Right lobe of liver (tissue), 6 donors: ENCODE data around the gene KRTAP12-1. TPM values are rescaled to one million over a fixed set of nuclear protein-coding genes. Genes with fewer than 3 reads are reported as not detected.

ENCODE experiments used
- ATAC-seq, 4 donors: fragments of 200-7000 bp; cut with Tn5 transposase; one replicate each; pipeline ENCODE4 v1.9.1; 2020; ENCODE audit warnings: mild to moderate bottlenecking in 4 of 4, moderate library complexity in 4 of 4
- DNase-seq, 3 donors: peaks; one replicate each; pipeline ENCODE4 v3.0.0-alpha.2; 2020
- H3K27ac ChIP-seq, 3 donors: fragments of 200-600 bp; one replicate each; pipeline ENCODE4 v1.8.0; 2022
- H3K27me3 ChIP-seq, 2 donors: fragments of 200-600 bp; one replicate each; pipeline ENCODE4 v1.8.0; 2022
- H3K36me3 ChIP-seq, 4 donors: fragments of 200-600 bp; sonication (generic) in 1 of 4; one replicate each; pipeline versions ENCODE4 v1.5.1 to v1.8.0; 2017 to 2022; ENCODE audit warnings: control low read depth in 1 of 4
- H3K4me1 ChIP-seq, 4 donors: fragments of 200-600 bp; sonication (generic) in 1 of 4; one replicate each; pipeline versions ENCODE4 v1.5.1 to v1.8.0; 2017 to 2022; ENCODE audit warnings: control low read depth in 1 of 4
- H3K4me3 ChIP-seq, 3 donors: fragments of 200-600 bp; one replicate each; pipeline ENCODE4 v1.8.0; 2022
- H3K9me3 ChIP-seq, 4 donors: fragments of 200-600 bp; sonication (generic) in 1 of 4; one replicate each; pipeline versions ENCODE4 v1.5.1 to v1.8.0; 2017 to 2022; ENCODE audit warnings: control low read depth in 1 of 4
- CTCF ChIP-seq, 4 donors: fragments of 200-600 bp in 3 of 4; fragments of 450-650 bp in 1 of 4; IDR thresholded peaks; one replicate each; pipeline versions ENCODE4 v1.5.1 to v1.8.0; 2016 to 2022; ENCODE audit warnings: antibody characterized with exemption in 4 of 4, mild to moderate bottlenecking in 2 of 4
- POLR2A ChIP-seq: fragments of 450-650 bp; IDR thresholded peaks from one replicate; pipeline ENCODE4 v1.6.1; 2017; ENCODE audit warnings: antibody characterized with exemption, mild to moderate bottlenecking
- WGBS: methylation state at CpG from one replicate; pipeline ENCODE4 v1.1.6; 2018; ENCODE audit warnings: low coverage, low lambda C conversion rate; ENCODE audit not compliant: insufficient coverage; ENCODE audit errors: missing lambda C conversion rate; 5-methylcytosine and 5-hydroxymethylcytosine counted together
- intact Hi-C, 2 donors: fragments of 100-400 bp; cut with DNase I; formaldehyde crosslinking; loops; one replicate each; pipeline versions ENCODE4 v1.11.2 to v1.14.1; 2022
- small RNA-seq, 2 experiments: library from RNA; depleted of rRNA; stranded (forward); fragments of <200 nt; gene quantifications; one replicate each; pipeline ENCODE3, GENCODE V24; 2016
- total RNA-seq, 6 experiments: library from RNA; depleted of rRNA in 2 of 6; stranded (reverse); fragments of >200 nt in 2 of 6; fragmentation: NEBNext Ultra II Directional in 3 of 6; extraction: Animal tissue kit (Norgen Biotek cat#: 25700) in 3 of 6; gene quantifications; one replicate each; pipeline versions ENCODE4 v1.1.0 to v1.2.4, GENCODE V29; 2016 to 2023
- donor health status: DM: no; HTN: yes; CAD: no.
- donor health status: DM: no; HTN: no; CAD: no.
- donor health status: DM: no; HTN: no; CAD: no.
- donor health status: DM: no; HTN: yes; CAD: no.
- donor health status: DM: no; HTN: yes; CAD: no.

Gene KRTAP12-1
- total RNA-seq, 6 experiments from 2014 or later: not detected

DNA sequence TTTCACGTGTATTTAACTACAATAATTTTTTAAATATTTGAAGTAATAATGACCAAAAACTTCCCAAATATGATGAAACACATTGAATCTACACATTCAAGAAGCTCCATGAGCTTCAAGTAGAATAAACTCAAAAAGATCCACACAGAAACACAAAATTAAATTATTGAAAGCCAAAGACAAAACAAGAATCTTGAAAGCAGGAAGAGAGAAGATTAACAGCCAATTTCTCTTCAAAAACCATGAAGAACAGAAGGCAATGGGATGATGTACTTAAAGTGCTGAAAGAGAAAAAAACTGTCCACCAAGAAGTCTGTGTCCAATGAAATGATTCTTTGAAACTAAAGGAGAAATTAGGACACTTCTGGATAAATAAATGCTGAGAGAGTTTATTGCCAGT, 49.9 kb downstream of the KRTAP12-1 start:
- 50% methylated on average over 1 of the region's 1 CpG for WGBS
- H3K9me3 ChIP-seq: peaks cover 0 to 7% (median 0%) of the 10 kb centered on the region in 4 donors
- intact Hi-C loops: no loop called here
- TF ChIP-seq POLR2A: no peak
- no peak for TF ChIP-seq CTCF (IDR thresholded peaks at IDR 0.05)
- no peak overlapping the region for H3K4me3 ChIP-seq
- ATAC-seq: no peak
- H3K36me3 ChIP-seq: no peaks in the 10 kb centered on the region
- no peaks in the 10 kb centered on the region for H3K4me1 ChIP-seq
- no peak for DNase-seq
- H3K27ac ChIP-seq: no peak overlapping the region
- no peaks in the 10 kb centered on the region for H3K27me3 ChIP-seq

Small RNA genes within 50 kb of the gene (small RNA-seq; reads per million reads assigned to genes)
- gene KRTAP12-6P: 0 reads per million in 2 experiments

Other genes starting within 250 kb of the KRTAP12-1 start
- gene LRRC3, start 226.7 kb downstream of the KRTAP12-1 start, total RNA-seq: 10 to 100 TPM in 5 of 6 experiments, 1 to 10 TPM in 1; 7.5 to 19.3 (median 13.9) TPM
- gene KRTAP10-1, start 142.0 kb downstream of the KRTAP12-1 start, total RNA-seq: not detected
- gene KRTAP10-2, start 130.7 kb downstream of the KRTAP12-1 start, total RNA-seq: not detected
- gene KRTAP10-3, start 123.4 kb downstream of the KRTAP12-1 start, total RNA-seq: not detected
- not detected for gene KRTAP10-4, start 108.4 kb downstream of the KRTAP12-1 start, total RNA-seq
- gene KRTAP10-5, start 101.6 kb downstream of the KRTAP12-1 start, total RNA-seq: not detected
- gene KRTAP10-6, start 89.7 kb downstream of the KRTAP12-1 start, total RNA-seq: not detected
- not detected for gene KRTAP10-7, start 81.6 kb downstream of the KRTAP12-1 start, total RNA-seq
- not detected for gene KRTAP10-8, start 70.1 kb downstream of the KRTAP12-1 start, total RNA-seq
- gene KRTAP10-9, start 55.1 kb downstream of the KRTAP12-1 start, total RNA-seq: not detected
- not detected for gene KRTAP10-10, start 44.8 kb downstream of the KRTAP12-1 start, total RNA-seq
- not detected for gene KRTAP10-11, start 35.7 kb downstream of the KRTAP12-1 start, total RNA-seq
- gene KRTAP12-4, start 27.5 kb downstream of the KRTAP12-1 start, total RNA-seq: not detected
- not detected for gene KRTAP12-3, start 24.2 kb downstream of the KRTAP12-1 start, total RNA-seq
- not detected for gene KRTAP12-2, start 15.2 kb downstream of the KRTAP12-1 start, total RNA-seq
- gene KRTAP10-12, start 15.0 kb upstream of the KRTAP12-1 start, total RNA-seq: not detected
- gene TSPEAR, start 29.4 kb upstream of the KRTAP12-1 start, total RNA-seq: not detected
- 10 to 100 TPM; 41.5 to 54.6 (median 49.9) TPM for gene UBE2G2, start 119.7 kb upstream of the KRTAP12-1 start, total RNA-seq
- 10 to 100 TPM; 33.4 to 41.2 (median 36.6) TPM for gene SUMO3, start 135.9 kb upstream of the KRTAP12-1 start, total RNA-seq
- 100 to 1,000 TPM in 3 of 6 experiments, 10 to 100 TPM in 3; 54.3 to 195 (median 140) TPM for gene PTTG1IP, start 191.5 kb upstream of the KRTAP12-1 start, total RNA-seq
- gene ITGB2, start 238.7 kb upstream of the KRTAP12-1 start, total RNA-seq: 10 to 100 TPM; 12.9 to 61.8 (median 36.6) TPM